Measurements from ENCODE around the gene NLRC5.

The NLRC5 gene

DNA sequence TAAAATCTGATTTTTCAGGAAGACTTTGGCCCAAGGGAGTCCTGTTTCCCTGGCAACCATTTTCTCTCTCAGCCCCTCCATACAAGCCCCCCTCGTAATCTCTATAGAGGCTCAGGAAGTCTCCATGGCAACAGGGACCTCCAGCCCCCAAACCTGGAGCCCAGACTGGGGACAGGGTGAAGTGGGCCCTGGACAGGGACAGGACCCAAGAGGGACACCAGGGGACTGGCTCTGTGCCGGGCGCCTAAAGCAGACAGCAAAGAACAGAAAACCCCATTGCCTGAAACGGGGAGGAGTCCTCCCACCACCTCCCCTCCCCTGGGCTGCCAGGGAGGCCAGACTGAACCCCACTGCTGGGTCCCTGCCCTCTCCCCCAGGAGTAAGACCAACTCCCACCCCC lies 143.7 kb downstream of the NLRC5 start:
- no peak for DNase-seq

Data from activated CD4-positive, alpha-beta T cell treated with anti-CD3 and anti-CD28 coated beads for 48 hours (primary cell).